ENCODE results near the gene MXRA8. TPM values are rescaled to one million over a fixed set of nuclear protein-coding genes. Genes with fewer than 3 reads are reported as not detected.

Gene MXRA8
- total RNA-seq, 1 donor = 735 TPM

DNA sequence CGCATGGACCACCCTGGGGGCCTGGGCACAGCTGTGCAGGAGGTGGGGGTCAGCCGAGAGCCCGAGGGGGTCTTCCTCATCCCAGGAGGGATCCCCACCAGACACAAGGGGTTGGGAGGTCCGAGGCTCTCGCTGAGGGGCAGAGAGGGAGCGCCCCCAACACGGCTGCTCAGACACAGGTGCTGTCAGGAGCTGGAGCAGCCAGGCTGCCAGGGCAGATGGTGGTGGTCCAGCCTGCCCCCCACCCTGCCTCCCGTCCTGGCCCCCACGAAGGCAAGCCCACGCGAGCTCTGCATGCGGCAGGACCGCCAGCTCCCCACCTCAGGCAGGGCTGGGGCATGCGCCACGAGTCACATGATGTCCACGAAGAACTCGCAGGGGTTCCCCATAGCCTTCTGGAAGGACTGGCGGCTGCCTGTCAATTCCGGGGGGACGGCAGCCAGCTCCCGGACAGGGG lies 22.5 kb downstream of the MXRA8 start:
- Histone ChIP-seq H3K36me3 (ENCODE audit: insufficient read depth, low read length) (peaks cover 20% of the 10 kb centered on the region), H4K20me1 (ENCODE audit: insufficient read depth, low read length) (peaks cover 24% of the 10 kb centered on the region)

DNA sequence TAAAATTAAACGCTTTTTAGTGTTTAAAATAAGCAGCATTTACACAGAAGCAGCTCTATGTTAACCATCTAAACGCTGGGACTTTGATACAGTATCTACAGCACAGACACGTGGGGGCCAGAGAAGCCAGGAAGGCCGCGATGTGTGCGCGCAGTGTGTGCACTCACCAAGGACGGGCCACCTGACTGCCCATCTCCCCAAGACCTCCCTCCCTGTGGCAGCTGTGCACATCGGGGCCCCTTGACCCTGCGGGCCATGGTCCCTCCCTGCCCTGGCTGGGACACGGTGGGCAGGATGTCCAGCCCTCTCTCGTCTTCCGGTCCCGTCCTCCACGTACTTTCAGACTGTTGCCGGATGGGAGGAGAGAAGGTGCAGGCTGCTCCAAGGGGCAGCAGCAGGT lies 23.1 kb downstream of the MXRA8 start:
- no peak overlapping the region for H2AFZ ChIP-seq (ENCODE audit: low read length)
- no peak overlapping the region for H3K4me3 ChIP-seq (ENCODE audit: insufficient read depth, low read length)
- no peak overlapping the region for H3K27ac ChIP-seq (ENCODE audit: low read depth, low read length)
- peaks cover 15% of the 10 kb centered on the region for H3K36me3 ChIP-seq (ENCODE audit: insufficient read depth, low read length)
- no peak for TF ChIP-seq CTCF (IDR thresholded peaks at IDR 0.05; ENCODE audit: extremely low read depth, low read depth, low read length)
- DNase-seq (ENCODE audit: insufficient read length, low spot score, missing footprints) = no peak
- H4K20me1 ChIP-seq (ENCODE audit: insufficient read depth, low read length) = peaks cover 18% of the 10 kb centered on the region
- H3K79me2 ChIP-seq (ENCODE audit: insufficient read depth, low read length) = peaks cover under 1% of the 10 kb centered on the region
- H3K4me2 ChIP-seq (ENCODE audit: insufficient read depth, low read length) = no peak overlapping the region
- no peaks in the 10 kb centered on the region for H3K9me3 ChIP-seq (ENCODE audit: low read depth, low read length)
- no peaks in the 10 kb centered on the region for H3K27me3 ChIP-seq (ENCODE audit: insufficient read depth, low read length)
- H3K4me1 ChIP-seq (ENCODE audit: insufficient read depth, low read length) = no peaks in the 10 kb centered on the region

More for the DNA sequence above, 22.5 kb downstream of the MXRA8 start:
- no peaks in the 10 kb centered on the region for H3K4me1 ChIP-seq (ENCODE audit: insufficient read depth, low read length)
- H3K4me2 ChIP-seq (ENCODE audit: insufficient read depth, low read length) = no peak overlapping the region
- H3K27me3 ChIP-seq (ENCODE audit: insufficient read depth, low read length) = no peaks in the 10 kb centered on the region
- no peak overlapping the region for H3K27ac ChIP-seq (ENCODE audit: low read depth, low read length)
- peaks cover 6% of the 10 kb centered on the region for H3K79me2 ChIP-seq (ENCODE audit: insufficient read depth, low read length)
- no peak overlapping the region for H2AFZ ChIP-seq (ENCODE audit: low read length)
- no peak overlapping the region for H3K4me3 ChIP-seq (ENCODE audit: insufficient read depth, low read length)
- no peak for TF ChIP-seq CTCF (IDR thresholded peaks at IDR 0.05; ENCODE audit: extremely low read depth, low read depth, low read length)
- no peaks in the 10 kb centered on the region for H3K9me3 ChIP-seq (ENCODE audit: low read depth, low read length)
- no peak for DNase-seq (ENCODE audit: insufficient read length, low spot score, missing footprints)

- H3K4me3 ChIP-seq (ENCODE audit: insufficient read depth, low read length) = no peak overlapping the region
- H3K79me2 ChIP-seq (ENCODE audit: insufficient read depth, low read length) = no peaks in the 10 kb centered on the region
- no peak for TF ChIP-seq CTCF (IDR thresholded peaks at IDR 0.05; ENCODE audit: extremely low read depth, low read depth, low read length)
- H3K4me1 ChIP-seq (ENCODE audit: insufficient read depth, low read length) = no peaks in the 10 kb centered on the region
- peaks cover 11% of the 10 kb centered on the region for H3K36me3 ChIP-seq (ENCODE audit: insufficient read depth, low read length)
- no peak for DNase-seq (ENCODE audit: insufficient read length, low spot score, missing footprints)
- H3K27me3 ChIP-seq (ENCODE audit: insufficient read depth, low read length) = no peaks in the 10 kb centered on the region
- no peaks in the 10 kb centered on the region for H3K9me3 ChIP-seq (ENCODE audit: low read depth, low read length)
- no peak overlapping the region for H3K27ac ChIP-seq (ENCODE audit: low read depth, low read length)
- peaks cover 20% of the 10 kb centered on the region for H4K20me1 ChIP-seq (ENCODE audit: insufficient read depth, low read length)
- no peak overlapping the region for H2AFZ ChIP-seq (ENCODE audit: low read length)
- no peak overlapping the region for H3K4me2 ChIP-seq (ENCODE audit: insufficient read depth, low read length)
These were observed 23.5 kb downstream of the MXRA8 start for GRCh38 chr1:1334835-1335234.

- Histone ChIP-seq H3K36me3 (ENCODE audit: insufficient read depth, low read length) (peaks cover 10% of the 10 kb centered on the region), H3K27ac (ENCODE audit: low read depth, low read length) (no peak overlapping the region), H4K20me1 (ENCODE audit: insufficient read depth, low read length) (peaks cover 28% of the 10 kb centered on the region), H2AFZ (ENCODE audit: low read length) (no peak overlapping the region), H3K27me3 (ENCODE audit: insufficient read depth, low read length) (no peaks in the 10 kb centered on the region), H3K9me3 (ENCODE audit: low read depth, low read length) (no peaks in the 10 kb centered on the region), H3K4me3 (ENCODE audit: insufficient read depth, low read length) (no peak overlapping the region), H3K4me2 (ENCODE audit: insufficient read depth, low read length) (no peak overlapping the region), H3K4me1 (ENCODE audit: insufficient read depth, low read length) (no peaks in the 10 kb centered on the region), H3K79me2 (ENCODE audit: insufficient read depth, low read length) (no peaks in the 10 kb centered on the region)
- TF ChIP-seq CTCF (IDR thresholded peaks at IDR 0.05; ENCODE audit: extremely low read depth, low read depth, low read length) = no peak
- no peak for DNase-seq (ENCODE audit: insufficient read length, low spot score, missing footprints)
These were observed 24.7 kb downstream of the MXRA8 start for GRCh38 chr1:1333551-1334241.

Data from osteoblast (primary cell).